Inferior parietal cortex (tissue), 1 donor: ENCODE data around the gene TMEM161A.
"Not testable (repeated sequence)": the region's sequence is repeated elsewhere in the genome, so short reads cannot be mapped to it uniquely, and the experiment has no call there.

Experiments used
- DNase-seq: peaks from one replicate; pipeline ENCODE4 v3.0.0-alpha.2; 2016; ENCODE audit errors: extremely low spot score

Gene TMEM161A

GRCh38 chr19:19122902-19123301 is 15.4 kb downstream of the TMEM161A start:
- DNase-seq = no peak

DNA sequence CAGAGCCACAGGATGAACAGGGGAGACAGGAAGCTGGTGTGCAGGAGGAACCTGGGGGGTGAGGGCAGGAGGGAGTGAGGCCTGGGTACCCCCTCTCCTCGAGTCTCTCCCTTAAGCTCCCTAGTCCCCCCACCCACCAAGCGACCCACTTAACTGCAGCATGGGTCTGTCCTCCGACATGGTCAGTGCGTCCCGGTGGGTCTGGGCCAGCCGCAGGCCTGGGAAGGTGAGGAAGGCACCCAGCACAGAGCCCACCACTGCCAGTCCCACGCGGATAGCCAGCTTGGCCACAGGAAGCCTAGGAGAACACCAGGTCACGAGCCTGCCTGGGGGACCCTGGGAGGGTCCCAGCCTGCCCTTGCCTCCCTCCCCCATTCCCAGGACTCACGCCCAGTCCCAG is 16.9 kb downstream of the TMEM161A start:
- DNase-seq = no peak

GRCh38 chr19:19120308-19121231 is 17.7 kb downstream of the TMEM161A start:
- no peak for DNase-seq

DNA sequence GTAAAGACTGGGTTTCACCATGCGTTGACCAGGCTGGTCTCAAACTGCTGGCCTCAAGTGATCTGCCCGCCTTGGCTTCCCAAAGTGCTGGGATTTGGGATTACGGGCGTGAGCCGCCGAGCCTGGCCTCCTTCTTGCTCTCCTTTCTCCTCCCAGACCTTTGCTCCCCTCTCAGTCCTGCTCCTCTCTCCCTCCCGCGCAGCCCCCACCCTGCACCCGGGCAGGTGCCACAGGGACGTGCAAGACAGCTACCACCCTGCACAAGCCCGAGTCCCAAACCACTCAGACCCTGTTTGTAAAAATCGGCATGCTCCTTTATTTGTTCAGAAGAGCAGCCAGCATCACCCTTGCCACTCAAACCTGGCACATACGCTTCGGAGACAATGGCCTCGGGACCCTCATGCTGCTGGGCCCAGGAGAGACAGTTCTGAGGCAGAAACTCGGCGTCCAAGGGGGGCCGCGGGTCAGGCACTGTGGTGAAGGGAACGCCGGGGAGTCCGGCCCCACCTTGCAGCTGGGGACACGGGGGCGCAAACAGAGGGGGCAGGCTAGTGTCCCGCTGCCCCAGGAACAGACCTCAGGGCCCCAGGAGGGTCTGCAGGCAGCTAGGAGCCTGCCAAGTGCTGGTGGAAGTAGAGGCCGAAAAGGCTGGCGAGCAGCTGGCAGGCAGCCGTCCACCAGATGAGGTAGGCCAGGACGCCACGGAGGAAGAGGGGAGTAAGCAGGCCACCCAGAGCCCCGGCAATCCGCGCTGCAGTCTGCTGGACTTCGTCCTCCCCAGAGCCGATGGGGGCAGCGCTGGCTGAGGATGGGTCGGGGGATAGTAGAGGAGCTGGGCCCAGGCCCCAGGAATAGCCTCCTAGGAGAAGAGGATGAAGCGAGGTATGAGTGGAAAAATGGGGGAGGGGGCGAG is 18.7 kb downstream of the TMEM161A start:
- DNase-seq = no peak

- DNase-seq = no peak
Measured at GRCh38 chr19:19115954-19116353, 22.3 kb downstream of the TMEM161A start.

DNA sequence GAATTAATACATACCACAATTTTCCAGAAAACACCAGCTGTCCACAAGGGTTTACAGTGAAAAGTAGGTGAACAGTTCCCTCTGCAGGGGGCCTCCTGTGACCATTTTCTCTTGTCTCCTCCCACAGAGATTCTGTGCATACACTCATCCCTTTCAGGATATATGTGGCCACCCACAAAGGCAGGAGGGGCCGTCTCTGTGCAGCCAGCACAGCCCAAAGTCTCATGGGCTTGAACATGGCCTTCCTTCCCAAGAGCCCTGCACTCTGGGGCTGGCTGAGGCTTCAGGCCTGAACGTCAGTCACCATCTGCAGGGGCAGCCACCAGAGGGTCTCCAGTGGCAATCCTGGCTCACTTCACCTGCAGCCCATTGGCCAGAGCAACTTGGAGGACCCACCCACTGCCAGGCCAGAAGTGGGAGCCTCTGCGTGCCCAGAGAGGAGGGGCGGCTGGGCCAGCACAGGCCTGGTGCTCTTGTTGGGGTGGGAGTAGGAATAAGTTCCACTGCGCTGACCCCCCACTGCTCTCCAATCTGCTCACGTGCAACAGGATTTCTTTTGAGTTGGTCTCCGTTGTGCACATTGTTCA is 25.1 kb downstream of the TMEM161A start:
- peak; percentile 17 for DNase-seq

DNA sequence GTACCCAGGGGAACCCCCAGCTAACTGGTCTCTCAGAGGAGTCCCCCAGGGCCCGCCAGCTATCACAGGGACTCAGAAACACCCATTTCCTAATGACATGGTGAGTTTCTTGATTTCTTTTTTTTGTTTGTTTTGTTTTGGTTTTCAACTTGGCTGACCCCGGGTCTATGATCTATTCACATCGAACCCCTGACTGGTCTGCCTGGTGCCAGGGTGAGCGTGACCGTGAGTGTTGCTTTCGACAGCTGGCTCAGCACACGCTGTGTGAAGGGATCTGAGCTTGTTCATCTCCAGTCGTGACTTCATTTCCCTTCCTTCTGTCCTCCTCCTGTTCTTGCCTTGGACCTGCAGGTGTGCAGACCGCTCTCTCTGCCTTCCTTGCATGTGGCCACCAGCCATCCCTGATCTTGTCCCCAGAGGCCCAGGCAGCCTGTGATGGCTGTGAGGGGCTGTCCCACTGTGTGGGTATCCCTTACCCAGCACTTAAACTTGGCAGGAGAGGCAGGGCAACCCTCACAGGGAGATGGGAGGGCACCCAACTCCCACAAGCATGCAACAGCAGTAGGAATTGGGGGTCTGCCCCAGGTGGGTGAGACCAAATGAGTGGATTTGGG is 26.2 kb downstream of the TMEM161A start:
- no peak for DNase-seq

DNA sequence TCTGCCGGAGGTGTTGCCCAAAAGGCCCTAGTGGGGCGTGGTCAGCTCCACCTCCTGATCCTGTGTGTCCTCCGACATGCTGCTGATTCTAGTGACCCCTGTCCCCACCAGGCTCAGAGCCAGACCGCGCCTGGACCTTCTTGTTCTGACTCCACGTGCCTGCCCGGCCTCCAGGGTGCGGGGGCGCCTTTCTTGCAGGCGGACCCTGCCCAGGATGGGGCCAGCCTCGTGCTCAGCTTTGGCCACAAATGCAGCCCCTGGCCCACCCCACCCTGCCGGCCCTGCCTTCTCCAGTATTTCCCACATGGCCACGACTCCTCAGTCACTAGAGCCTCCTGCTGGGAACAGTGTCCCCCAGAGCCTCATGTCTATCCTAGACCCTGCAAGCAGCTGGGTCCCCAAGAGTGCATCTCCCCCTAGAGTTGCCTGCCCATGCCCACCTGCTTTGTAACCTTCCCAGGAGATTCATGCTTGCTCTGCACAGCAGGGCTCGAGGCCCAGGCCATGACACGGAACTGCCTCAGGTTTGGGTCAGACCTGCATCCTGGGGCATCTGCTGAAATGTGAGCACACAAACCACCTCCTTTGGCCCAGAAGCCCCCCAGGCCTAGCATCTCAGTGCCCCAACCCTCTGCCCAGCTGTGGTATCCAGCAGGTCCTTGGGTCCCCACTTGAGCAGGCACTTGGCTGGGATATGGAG is 27.0 kb downstream of the TMEM161A start:
- no peak for DNase-seq

GRCh38 chr19:19110410-19111135 is 27.7 kb downstream of the TMEM161A start:
- no peak for DNase-seq

DNA sequence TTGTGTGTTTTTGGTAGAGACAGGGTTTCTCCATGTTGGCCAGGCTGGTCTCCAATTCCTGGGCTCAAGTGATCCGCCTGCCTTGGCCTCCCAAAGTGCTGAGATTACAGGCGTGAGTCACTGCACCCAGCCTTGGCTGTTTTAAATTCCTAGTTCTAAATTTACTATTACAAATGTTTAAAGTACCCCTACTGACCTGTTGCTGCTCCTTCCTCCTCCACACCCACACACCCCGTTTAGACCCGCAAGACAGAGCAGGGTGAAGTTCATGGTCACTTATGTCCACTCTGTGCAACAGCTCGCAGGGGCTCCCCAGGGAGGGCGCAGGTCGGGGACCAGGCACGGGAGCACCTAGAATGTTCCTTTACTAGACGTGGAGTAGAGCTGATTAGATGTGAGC is 28.7 kb downstream of the TMEM161A start:
- no peak for DNase-seq

DNA sequence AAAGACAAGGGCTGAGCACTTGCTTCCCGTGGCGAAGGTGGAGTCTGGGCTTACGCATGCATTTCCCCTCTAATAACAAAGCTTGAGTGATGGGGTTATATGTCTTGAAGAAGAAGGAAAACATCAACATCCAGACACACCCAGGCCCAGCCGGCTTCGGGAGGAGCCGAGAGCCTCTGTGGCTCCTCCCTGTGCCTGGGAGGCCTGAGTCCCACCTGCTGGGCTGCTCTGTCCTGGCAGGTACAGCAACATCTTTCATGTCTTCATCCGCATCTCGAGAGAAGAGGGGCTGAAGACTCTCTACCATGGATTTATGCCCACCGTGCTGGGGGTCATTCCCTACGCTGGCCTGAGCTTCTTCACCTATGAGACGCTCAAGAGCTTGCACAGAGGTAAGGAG is 30.6 kb downstream of the TMEM161A start:
- no peak for DNase-seq

GRCh38 chr19:19106938-19107337 is 31.3 kb downstream of the TMEM161A start:
- DNase-seq = not testable (repeated sequence)

DNA sequence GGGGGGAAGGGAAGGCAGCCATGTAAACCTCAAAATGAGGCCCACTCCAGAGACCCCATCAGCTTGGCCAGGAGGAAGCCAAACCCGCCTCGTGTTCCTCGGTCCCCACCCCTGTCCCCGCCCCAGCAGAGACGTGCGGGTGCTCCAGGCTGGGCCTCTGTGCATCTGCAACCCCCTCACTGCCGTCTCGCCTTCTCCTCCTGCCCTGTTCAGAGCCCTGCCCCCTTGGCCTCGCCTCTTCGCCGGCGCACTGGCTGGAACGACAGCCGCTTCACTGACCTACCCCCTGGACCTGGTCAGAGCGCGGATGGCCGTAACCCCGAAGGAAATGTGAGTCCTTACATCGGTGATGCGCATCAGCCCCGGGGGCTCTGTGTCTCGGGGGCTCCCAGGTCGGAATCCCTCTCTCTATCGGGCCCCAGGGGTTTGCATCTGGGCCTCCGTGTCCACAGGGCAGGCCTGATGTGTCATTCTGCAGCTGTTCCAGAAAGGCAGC is 32.2 kb downstream of the TMEM161A start:
- no peak for DNase-seq

DNA sequence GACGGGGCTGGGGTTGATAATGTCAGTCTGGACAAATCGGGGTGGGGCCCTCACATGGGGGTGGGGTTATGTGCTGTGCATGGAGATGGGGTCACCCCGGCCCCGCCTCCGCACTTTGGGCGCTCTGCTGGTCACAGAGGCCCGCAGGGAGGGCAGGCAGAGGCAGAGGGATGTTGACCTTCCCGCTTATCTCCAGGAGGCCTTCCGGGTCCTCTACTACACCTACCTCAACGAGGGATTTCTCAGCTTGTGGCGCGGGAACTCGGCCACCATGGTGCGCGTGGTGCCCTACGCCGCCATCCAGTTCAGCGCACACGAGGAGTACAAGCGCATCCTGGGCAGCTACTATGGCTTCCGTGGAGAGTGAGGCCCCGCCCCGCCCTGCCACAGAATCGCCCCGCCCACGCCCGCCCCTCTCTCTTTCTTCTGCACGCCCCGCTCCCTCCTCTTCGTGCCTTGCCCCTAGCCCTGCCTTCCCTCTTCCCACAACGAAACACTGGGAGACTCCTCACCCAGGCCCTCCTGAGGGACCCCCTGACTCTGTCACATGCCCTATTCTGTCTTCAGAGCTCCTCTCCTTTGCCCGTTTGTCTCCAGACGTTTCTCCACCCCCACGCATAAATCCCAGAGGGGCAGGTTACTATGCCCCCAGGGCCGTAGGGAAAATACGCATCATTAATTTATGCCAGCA is 32.8 kb downstream of the TMEM161A start:
- no peak for DNase-seq

DNA sequence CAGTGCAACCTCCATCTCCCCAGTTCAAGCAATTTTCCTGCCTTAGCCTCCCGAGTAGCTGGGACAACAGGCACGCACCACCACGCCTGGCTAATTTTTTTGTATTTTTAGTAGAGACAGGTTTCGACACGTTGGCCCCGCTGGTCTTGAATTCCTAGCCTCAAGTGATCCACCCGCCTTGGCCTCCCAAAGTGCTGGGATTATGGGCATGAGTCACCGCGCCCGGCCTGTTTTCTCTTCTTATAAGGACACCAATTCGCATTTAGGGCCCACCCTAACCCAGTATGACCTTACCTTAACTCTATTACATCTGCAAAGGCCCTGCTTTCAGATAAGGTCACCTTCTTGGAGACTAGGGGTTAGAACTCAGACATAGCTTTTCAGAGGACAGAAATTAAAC is 35.1 kb downstream of the TMEM161A start:
- no peak for DNase-seq

DNA sequence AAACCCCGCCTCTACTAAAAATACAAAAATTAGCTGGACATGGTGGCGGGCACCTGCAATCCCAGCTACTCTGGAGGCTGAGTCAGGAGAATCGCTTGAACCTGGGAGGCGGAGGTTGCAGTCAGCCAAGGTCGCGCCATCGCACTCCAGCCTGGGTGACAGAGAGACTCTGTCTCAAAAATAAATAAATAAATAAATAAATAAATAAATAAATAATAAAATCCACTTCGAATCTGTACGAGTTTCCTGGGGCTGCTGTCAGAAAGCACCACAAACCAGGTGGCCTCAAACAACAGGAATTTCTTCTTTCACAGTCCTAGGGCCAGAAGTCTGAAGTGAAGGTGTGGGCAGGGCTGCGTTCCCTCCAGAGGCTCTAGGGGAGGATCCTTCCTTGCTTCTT is 35.7 kb downstream of the TMEM161A start:
- not testable (repeated sequence) for DNase-seq

DNA sequence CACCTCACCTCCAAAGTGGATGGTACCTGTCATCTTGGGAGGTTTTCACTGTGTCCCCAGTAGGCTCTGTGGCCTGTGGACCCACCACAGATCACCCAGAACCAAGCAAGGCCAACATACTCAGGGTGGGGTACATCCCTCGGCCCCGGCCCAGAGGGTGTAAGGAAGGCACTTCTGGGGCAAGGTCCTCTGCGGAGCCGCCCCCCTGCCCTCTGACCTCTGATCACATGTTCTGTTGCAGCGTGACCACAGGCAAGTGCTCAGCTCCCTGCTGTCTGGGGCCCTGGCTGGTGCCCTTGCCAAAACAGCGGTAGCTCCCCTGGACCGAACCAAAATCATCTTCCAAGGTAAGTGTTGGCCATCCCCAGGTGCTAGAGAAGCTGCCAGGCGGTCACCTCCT is 36.7 kb downstream of the TMEM161A start:
- no peak for DNase-seq

GRCh38 chr19:19098703-19099632 is 39.3 kb downstream of the TMEM161A start:
- DNase-seq = no peak
